Parathyroid adenoma (tissue), 2 donors: ENCODE data around the gene LRBA.

Experiments used
- H2AFZ ChIP-seq: fragments of 300-600 bp; sonication (generic); one replicate; pipeline ENCODE4 v1.7.0; 2017; ENCODE audit warnings: antibody characterized with exemption, mild to moderate bottlenecking
- H3K27ac ChIP-seq: fragments of 300-600 bp; sonication (generic); one replicate; pipeline ENCODE4 v1.7.0; 2017
- H3K27me3 ChIP-seq: fragments of 300-600 bp; sonication (generic); one replicate; pipeline ENCODE4 v1.7.0; 2017; ENCODE audit warnings: low read length; ENCODE audit not compliant: control insufficient read depth, insufficient read depth
- H3K36me3 ChIP-seq: fragments of 300-600 bp; sonication (generic); one replicate; pipeline ENCODE4 v1.7.0; 2017; ENCODE audit warnings: low read length; ENCODE audit not compliant: control insufficient read depth, insufficient read depth
- H3K4me1 ChIP-seq: fragments of 300-600 bp; sonication (generic); one replicate; pipeline ENCODE4 v1.7.0; 2017; ENCODE audit warnings: control low read depth
- H3K4me2 ChIP-seq: fragments of 300-600 bp; sonication (generic); one replicate; pipeline ENCODE4 v1.7.0; 2017; ENCODE audit warnings: low read length
- H3K4me3 ChIP-seq: fragments of 300-600 bp; sonication (generic); one replicate; pipeline ENCODE4 v1.7.0; 2017; ENCODE audit warnings: low read depth, low read length
- H3K79me2 ChIP-seq: fragments of 300-600 bp; sonication (generic); one replicate; pipeline ENCODE4 v1.7.0; 2017; ENCODE audit warnings: control low read depth
- H3K9ac ChIP-seq: fragments of 300-600 bp; sonication (generic); one replicate; pipeline ENCODE4 v1.7.0; 2017; ENCODE audit warnings: mild to moderate bottlenecking
- H3K9me3 ChIP-seq: fragments of 300-600 bp; sonication (generic); one replicate; pipeline ENCODE4 v1.7.0; 2017; ENCODE audit warnings: low read length; ENCODE audit not compliant: control insufficient read depth
- TF ChIP-seq, protein P1 (sequence below): fragments of 300-600 bp; sonication (generic); IDR thresholded peaks from one replicate; pipeline ENCODE4 v1.7.0; 2017; ENCODE audit warnings: antibody characterized with exemption, mild to moderate bottlenecking
- donor health status: primary hyperparathyroidism.

Gene LRBA

DNA sequence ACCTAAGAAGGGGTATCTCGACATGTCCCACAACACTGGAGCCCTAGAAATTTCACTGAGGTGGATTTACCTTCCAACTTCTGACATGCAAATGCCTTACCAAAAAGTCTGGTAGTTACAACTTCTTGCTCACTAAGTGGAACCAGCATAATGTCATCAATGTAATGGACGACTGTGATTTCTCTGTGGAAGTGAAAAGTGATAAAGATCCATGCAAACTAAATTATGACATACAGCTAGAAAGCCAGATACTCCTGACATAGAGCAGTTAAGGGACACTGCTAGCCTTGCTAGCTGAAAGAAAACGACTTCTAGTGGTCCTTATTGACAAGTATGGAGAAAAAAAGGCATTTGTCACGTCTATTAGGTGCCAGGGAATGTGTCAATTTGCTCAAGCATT is 242.1 kb downstream of the LRBA start:
- TF ChIP-seq, protein P1, sequence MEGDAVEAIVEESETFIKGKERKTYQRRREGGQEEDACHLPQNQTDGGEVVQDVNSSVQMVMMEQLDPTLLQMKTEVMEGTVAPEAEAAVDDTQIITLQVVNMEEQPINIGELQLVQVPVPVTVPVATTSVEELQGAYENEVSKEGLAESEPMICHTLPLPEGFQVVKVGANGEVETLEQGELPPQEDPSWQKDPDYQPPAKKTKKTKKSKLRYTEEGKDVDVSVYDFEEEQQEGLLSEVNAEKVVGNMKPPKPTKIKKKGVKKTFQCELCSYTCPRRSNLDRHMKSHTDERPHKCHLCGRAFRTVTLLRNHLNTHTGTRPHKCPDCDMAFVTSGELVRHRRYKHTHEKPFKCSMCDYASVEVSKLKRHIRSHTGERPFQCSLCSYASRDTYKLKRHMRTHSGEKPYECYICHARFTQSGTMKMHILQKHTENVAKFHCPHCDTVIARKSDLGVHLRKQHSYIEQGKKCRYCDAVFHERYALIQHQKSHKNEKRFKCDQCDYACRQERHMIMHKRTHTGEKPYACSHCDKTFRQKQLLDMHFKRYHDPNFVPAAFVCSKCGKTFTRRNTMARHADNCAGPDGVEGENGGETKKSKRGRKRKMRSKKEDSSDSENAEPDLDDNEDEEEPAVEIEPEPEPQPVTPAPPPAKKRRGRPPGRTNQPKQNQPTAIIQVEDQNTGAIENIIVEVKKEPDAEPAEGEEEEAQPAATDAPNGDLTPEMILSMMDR: no peak
- no peaks in the 10 kb centered on the region for H3K36me3 ChIP-seq
- no peak overlapping the region for H3K4me2 ChIP-seq
- H3K9me3 ChIP-seq: no peaks in the 10 kb centered on the region
- H2AFZ ChIP-seq: no peak overlapping the region
- H3K79me2 ChIP-seq: no peaks in the 10 kb centered on the region
- no peak overlapping the region for H3K4me3 ChIP-seq
- H3K27me3 ChIP-seq: no peaks in the 10 kb centered on the region
- no peak overlapping the region for H3K27ac ChIP-seq
- H3K4me1 ChIP-seq: no peaks in the 10 kb centered on the region
- H3K9ac ChIP-seq: no peak overlapping the region

DNA sequence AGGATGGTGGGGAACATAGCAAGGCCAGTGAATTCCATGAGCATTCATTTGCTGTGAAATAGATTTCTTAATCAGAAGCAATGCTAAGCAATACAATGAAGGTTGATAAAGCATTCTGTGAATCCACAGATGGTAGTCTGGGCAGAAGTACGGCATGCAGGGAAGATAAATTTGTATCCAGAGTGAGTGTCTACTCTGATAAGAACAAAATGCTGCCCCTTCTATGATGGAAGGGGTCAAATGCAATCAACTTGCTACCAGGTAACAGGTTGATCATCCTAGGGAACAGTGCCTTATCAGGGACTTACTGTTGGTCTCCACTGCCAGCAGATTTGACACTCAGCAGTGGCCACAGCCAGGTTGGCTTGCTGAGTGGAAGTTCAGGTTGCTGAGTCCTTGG is 243.7 kb downstream of the LRBA start:
- Histone ChIP-seq H3K79me2 (no peaks in the 10 kb centered on the region), H3K27ac (no peak overlapping the region), H3K27me3 (no peaks in the 10 kb centered on the region), H3K4me1 (no peaks in the 10 kb centered on the region), H3K4me2 (no peak overlapping the region), H3K9ac (no peak overlapping the region), H3K4me3 (no peak overlapping the region), H3K36me3 (no peaks in the 10 kb centered on the region), H2AFZ (no peak overlapping the region), H3K9me3 (no peaks in the 10 kb centered on the region)
- TF ChIP-seq, protein P1: no peak

DNA sequence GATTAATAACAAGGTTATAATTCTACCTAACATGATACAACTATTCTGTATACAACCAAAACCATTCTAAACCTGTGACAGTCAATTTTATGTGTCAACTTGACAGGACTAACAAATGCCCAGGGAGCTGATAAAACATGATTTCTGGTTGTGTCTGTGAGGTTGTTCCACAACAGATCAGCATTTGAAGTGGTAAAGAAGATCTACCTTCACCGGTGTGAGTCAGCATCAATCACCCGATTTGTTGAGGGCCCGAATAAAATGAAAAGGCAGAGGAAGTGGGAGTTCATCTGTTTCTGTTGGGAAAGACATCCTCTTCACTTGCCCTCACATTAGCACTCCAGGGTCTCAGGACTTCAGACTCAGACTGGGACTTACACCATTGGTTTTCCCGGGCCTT is 245.2 kb downstream of the LRBA start:
- H3K27ac ChIP-seq: no peak overlapping the region
- H3K4me2 ChIP-seq: no peak overlapping the region
- no peaks in the 10 kb centered on the region for H3K79me2 ChIP-seq
- H3K4me3 ChIP-seq: no peak overlapping the region
- H3K4me1 ChIP-seq: no peaks in the 10 kb centered on the region
- no peaks in the 10 kb centered on the region for H3K36me3 ChIP-seq
- no peaks in the 10 kb centered on the region for H3K27me3 ChIP-seq
- no peak overlapping the region for H3K9ac ChIP-seq
- TF ChIP-seq, protein P1: no peak
- no peak overlapping the region for H2AFZ ChIP-seq
- no peaks in the 10 kb centered on the region for H3K9me3 ChIP-seq

DNA sequence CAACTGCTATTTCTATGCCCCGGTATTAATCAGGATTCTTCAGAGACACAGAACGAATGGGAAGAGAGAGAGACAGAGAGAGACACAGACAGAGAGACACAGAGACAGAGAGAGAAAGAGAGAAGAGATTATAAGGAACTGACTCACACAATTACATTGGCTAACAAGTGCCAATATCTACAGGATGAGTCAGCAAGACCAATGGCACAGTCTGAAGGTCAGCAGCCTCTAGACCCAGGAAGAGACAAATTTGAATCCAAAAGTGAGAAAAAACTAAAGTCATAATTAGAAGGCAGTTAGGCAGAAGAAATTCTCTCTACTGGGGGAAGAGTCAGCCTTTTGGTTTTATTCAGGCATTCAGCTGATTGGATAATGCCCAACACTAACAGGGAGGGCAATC is 245.8 kb downstream of the LRBA start:
- H3K9me3 ChIP-seq: no peaks in the 10 kb centered on the region
- no peak overlapping the region for H3K27ac ChIP-seq
- no peak overlapping the region for H3K4me3 ChIP-seq
- H3K4me2 ChIP-seq: no peak overlapping the region
- no peaks in the 10 kb centered on the region for H3K27me3 ChIP-seq
- no peaks in the 10 kb centered on the region for H3K79me2 ChIP-seq
- no peak overlapping the region for H3K9ac ChIP-seq
- H2AFZ ChIP-seq: no peak overlapping the region
- no peaks in the 10 kb centered on the region for H3K4me1 ChIP-seq
- TF ChIP-seq, protein P1: no peak
- no peaks in the 10 kb centered on the region for H3K36me3 ChIP-seq

DNA sequence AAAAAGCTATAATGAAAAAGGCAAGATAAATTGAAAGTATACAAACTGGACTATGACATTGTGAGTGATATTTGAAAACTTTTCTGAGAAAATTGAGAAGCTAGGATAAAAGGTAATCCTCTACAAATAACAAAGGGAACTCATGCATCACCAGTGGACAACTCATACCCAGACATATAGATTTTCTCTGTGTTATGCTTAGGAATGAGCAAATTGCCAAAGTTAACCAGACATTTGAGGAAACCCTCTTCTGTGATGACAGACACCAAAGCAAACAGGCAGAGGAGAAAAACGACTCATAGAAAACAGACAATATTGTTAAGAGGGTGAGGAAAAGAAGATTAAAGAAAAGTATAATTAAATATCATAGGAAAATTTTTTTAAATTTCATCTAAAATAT is 246.6 kb downstream of the LRBA start:
- H3K4me1 ChIP-seq: no peaks in the 10 kb centered on the region
- no peaks in the 10 kb centered on the region for H3K36me3 ChIP-seq
- H3K27me3 ChIP-seq: no peaks in the 10 kb centered on the region
- no peak overlapping the region for H3K4me2 ChIP-seq
- H3K4me3 ChIP-seq: no peak overlapping the region
- H3K9me3 ChIP-seq: no peaks in the 10 kb centered on the region
- H3K79me2 ChIP-seq: no peaks in the 10 kb centered on the region
- no peak overlapping the region for H3K9ac ChIP-seq
- no peak overlapping the region for H2AFZ ChIP-seq
- TF ChIP-seq, protein P1: no peak
- no peak overlapping the region for H3K27ac ChIP-seq
